Suprapubic skin (tissue), 3 donors: Measurements from ENCODE around the gene OR2B2.

Experiments used
- POLR2A ChIP-seq, 2 donors: fragments of 450-650 bp; IDR thresholded peaks; one replicate each; pipeline ENCODE4 v1.6.1; 2017; ENCODE audit warnings: antibody characterized with exemption in 2 of 2, mild to moderate bottlenecking in 2 of 2, moderate library complexity in 2 of 2
- TF ChIP-seq, protein P1 (sequence below), 2 donors: fragments of 200-600 bp in 1 of 2; fragments of 450-650 bp in 1 of 2; sonication (generic) in 1 of 2; IDR thresholded peaks; one replicate each; pipeline ENCODE4 v1.5.1; 2016 to 2019; ENCODE audit warnings: antibody characterized with exemption in 2 of 2, mild to moderate bottlenecking in 1 of 2, moderate library complexity in 1 of 2

- TF ChIP-seq, protein P1, sequence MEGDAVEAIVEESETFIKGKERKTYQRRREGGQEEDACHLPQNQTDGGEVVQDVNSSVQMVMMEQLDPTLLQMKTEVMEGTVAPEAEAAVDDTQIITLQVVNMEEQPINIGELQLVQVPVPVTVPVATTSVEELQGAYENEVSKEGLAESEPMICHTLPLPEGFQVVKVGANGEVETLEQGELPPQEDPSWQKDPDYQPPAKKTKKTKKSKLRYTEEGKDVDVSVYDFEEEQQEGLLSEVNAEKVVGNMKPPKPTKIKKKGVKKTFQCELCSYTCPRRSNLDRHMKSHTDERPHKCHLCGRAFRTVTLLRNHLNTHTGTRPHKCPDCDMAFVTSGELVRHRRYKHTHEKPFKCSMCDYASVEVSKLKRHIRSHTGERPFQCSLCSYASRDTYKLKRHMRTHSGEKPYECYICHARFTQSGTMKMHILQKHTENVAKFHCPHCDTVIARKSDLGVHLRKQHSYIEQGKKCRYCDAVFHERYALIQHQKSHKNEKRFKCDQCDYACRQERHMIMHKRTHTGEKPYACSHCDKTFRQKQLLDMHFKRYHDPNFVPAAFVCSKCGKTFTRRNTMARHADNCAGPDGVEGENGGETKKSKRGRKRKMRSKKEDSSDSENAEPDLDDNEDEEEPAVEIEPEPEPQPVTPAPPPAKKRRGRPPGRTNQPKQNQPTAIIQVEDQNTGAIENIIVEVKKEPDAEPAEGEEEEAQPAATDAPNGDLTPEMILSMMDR (IDR thresholded peaks at IDR 0.05), result no peak
- no peak for TF ChIP-seq POLR2A (IDR thresholded peaks at IDR 0.05)
Measured at GRCh38 chr6:27948237-27948636, 36.0 kb upstream of the OR2B2 start.
